ENCODE results near the gene PHTF2. TPM values are rescaled to one million over a fixed set of nuclear protein-coding genes. Genes with fewer than 3 reads are reported as not detected.

PHTF2 gene
- total RNA-seq, 1 experiment from 2014 or later: 26.7 TPM

GRCh38 chr7:77808517-77808916, 9.9 kb downstream of the PHTF2 start (continued):
- no peak for TF ChIP-seq REST (IDR thresholded peaks at IDR 0.05; ENCODE audit: low read depth)
- no peak for TF ChIP-seq POLR2AphosphoS5 (IDR thresholded peaks at IDR 0.05; ENCODE audit: low read depth, low read length)
- no peak for TF ChIP-seq SP1 (IDR thresholded peaks at IDR 0.05; ENCODE audit: low read depth)
- no peak for TF ChIP-seq ZFX (IDR thresholded peaks at IDR 0.05)
- TF ChIP-seq YY1 (IDR thresholded peaks at IDR 0.05; ENCODE audit: extremely low read depth, insufficient replicate concordance, low read depth, low read length): no peak

GRCh38 chr7:77811516-77812289, 13.1 kb downstream of the PHTF2 start:
- no peak overlapping the region for H3K27ac ChIP-seq (ENCODE audit: low read depth, low read length)
- no peak overlapping the region for H3K4me3 ChIP-seq (replicated peaks in 1 of 2; ENCODE audit: low read depth in 1 of 2, low read length in 2 of 2)
- H3K79me2 ChIP-seq (ENCODE audit: insufficient read depth, low read length): peaks cover 59% of the 10 kb centered on the region
- ATAC-seq (no peak), DNase-seq (ENCODE audit: low read depth, low spot score) (no peak)
- no peaks in the 10 kb centered on the region for H4K20me1 ChIP-seq (ENCODE audit: insufficient read depth)
- no peaks in the 10 kb centered on the region for H3K36me3 ChIP-seq (ENCODE audit: control insufficient read depth in 1 of 2, insufficient read depth in 2 of 2, low read length in 2 of 2)
- peak overlapping the region; percentile 18; the same call in 1 of the 2 replicates for H3K4me2 ChIP-seq (ENCODE audit: low read length)
- CTCF ChIA-PET: no interaction called here
- intact Hi-C loops (cut with micrococcal nuclease): no loop called here
- no peaks in the 10 kb centered on the region for H3K27me3 ChIP-seq (ENCODE audit: insufficient read depth, low read length)
- TF ChIP-seq SRF (IDR thresholded peaks at IDR 0.05; ENCODE audit: low read depth): no peak
- H3K4me1 ChIP-seq (ENCODE audit: control insufficient read depth in 1 of 2, insufficient read depth in 2 of 2, low read length in 2 of 2): peaks cover 0 to 8% of the 10 kb centered on the region in 2 experiments; a peak in 1 of 4 replicates
- H3K9ac ChIP-seq (ENCODE audit: low read length): no peak overlapping the region
- H3K9me2 ChIP-seq (ENCODE audit: insufficient read depth): no peaks in the 10 kb centered on the region
- RAD21 ChIA-PET (ENCODE audit: low non-redundant PET in 1 of 2, low total read pairs in 2 of 2, uncharacterized antibody in 2 of 2, unreplicated experiment in 2 of 2): no interaction called here
- no peak overlapping the region for H2AFZ ChIP-seq (ENCODE audit: low read depth, low read length, poor library complexity, severe bottlenecking)
- POLR2A ChIA-PET: no interaction called here
- H3K9me3 ChIP-seq (ENCODE audit: control insufficient read depth in 1 of 2, insufficient read depth in 1 of 2, low read depth in 1 of 2, low read length in 2 of 2): peaks cover 3 to 5% of the 10 kb centered on the region in 2 experiments; a peak in 1 of 4 replicates
- BruUV-seq (replicated peaks): no TSS peak

All from HCT116 (cell line).